ENCODE measurements around the gene BLCAP.

The BLCAP gene

DNA sequence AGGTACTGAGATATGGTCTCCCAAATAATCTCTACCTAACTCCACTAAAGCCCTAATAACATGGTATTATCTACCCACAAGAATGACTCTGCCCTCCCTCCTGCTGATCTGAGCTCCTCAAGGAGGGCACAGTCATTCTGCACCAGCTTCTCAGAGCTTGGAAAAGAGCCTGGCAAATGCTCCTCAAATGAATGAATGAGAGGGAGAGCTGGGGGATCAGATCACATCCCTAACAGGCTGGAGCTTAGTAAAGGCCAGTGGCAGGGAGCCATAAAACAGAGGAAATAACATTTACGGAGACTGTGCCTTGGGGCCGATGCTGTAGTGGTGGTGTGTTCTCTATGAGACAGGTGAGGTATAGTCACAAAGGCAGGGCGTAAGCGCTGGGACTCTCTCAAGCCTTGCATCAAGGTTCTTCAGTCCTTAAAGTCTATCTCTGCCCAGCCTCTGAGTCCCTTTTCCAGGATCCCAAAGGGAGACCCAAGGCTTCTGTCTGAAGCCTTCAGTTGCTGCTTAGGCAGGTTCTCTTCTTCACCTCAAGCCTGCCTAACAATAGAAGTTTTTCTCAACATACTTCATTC is 13.8 kb downstream of the BLCAP start:
- Histone ChIP-seq H3K9ac (ENCODE audit: low read length) (no peak overlapping the region), H3K79me2 (ENCODE audit: control insufficient read depth, insufficient read depth, low read length) (peaks cover 20% of the 10 kb centered on the region), H3K23ac (ENCODE audit: low read length) (no peak overlapping the region), H3K27me3 (ENCODE audit: insufficient read depth, low read length, poor library complexity) (no peaks in the 10 kb centered on the region), H2BK120ac (ENCODE audit: low read depth, low read length) (no peak overlapping the region), H2BK15ac (replicated peaks; ENCODE audit: low read depth) (no peak overlapping the region), H3K4me2 (ENCODE audit: low read length) (no peak overlapping the region), H3K4ac (ENCODE audit: low read depth, low read length) (no peak overlapping the region), H3K56ac (ENCODE audit: low read length) (no peak overlapping the region), H3K79me1 (ENCODE audit: low read length) (peaks cover 23% of the 10 kb centered on the region), H3K4me1 (ENCODE audit: control insufficient read depth, low read depth, low read length) (no peaks in the 10 kb centered on the region), H4K8ac (ENCODE audit: low read depth, low read length) (no peak overlapping the region), H2AK5ac (ENCODE audit: low read length) (no peak overlapping the region), H3K36me3 (ENCODE audit: control insufficient read depth, insufficient read depth, low read length) (no peaks in the 10 kb centered on the region), H2BK5ac (ENCODE audit: low read length) (no peak overlapping the region), H3K27ac (ENCODE audit: low read depth, low read length) (no peak overlapping the region), H3K4me3 (ENCODE audit: low read length) (no peak overlapping the region), H3K18ac (ENCODE audit: low read length) (no peak overlapping the region), H4K5ac (ENCODE audit: low read length) (no peak overlapping the region)
- no CpG with 5 or more reads among the region's 4 CpGs for WGBS (ENCODE audit: extremely low coverage, insufficient coverage, low lambda C conversion rate)
- no peak for DNase-seq

DNA sequence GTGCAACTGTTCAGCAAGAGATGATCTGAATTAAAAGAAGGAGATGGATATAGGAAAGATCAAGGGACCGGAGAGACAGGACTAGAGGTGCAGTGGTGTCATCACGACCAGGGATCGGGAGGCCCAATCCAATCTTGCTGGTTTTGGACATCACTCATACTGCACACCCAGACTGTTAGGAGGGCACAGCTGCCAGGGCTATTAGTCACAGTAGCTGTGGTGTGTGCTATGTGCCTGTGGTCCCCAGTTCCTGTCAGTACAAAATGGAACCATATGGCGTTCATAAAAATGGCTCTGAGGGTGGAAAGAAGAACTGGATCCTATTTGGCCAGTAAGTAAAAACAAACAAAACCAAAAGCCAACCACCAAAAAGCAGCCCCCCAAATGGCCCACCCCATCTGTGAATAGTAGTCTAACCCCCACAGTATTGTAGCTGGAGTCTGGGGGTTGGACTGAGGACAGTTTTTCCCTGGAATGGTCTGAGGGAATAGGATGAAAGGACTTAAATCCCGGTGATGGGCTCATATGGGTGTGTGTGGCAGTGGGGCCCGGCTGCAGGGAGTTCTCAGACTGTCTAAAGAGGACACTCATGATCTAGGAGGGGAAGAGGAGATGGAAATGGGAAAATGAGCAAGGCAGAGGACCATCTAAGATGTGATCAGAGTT is 15.9 kb downstream of the BLCAP start:
- Histone ChIP-seq H3K4me1 (ENCODE audit: control insufficient read depth, low read depth, low read length) (no peaks in the 10 kb centered on the region), H3K9ac (ENCODE audit: low read length) (no peak overlapping the region), H4K8ac (ENCODE audit: low read depth, low read length) (no peak overlapping the region), H2BK120ac (ENCODE audit: low read depth, low read length) (no peak overlapping the region), H3K27me3 (ENCODE audit: insufficient read depth, low read length, poor library complexity) (no peaks in the 10 kb centered on the region), H3K79me1 (ENCODE audit: low read length) (peaks cover 10% of the 10 kb centered on the region), H3K36me3 (ENCODE audit: control insufficient read depth, insufficient read depth, low read length) (no peaks in the 10 kb centered on the region), H2BK5ac (ENCODE audit: low read length) (no peak overlapping the region), H2AK5ac (ENCODE audit: low read length) (no peak overlapping the region), H3K79me2 (ENCODE audit: control insufficient read depth, insufficient read depth, low read length) (peaks cover 2% of the 10 kb centered on the region), H4K5ac (ENCODE audit: low read length) (no peak overlapping the region), H3K4me2 (ENCODE audit: low read length) (no peak overlapping the region), H3K4ac (ENCODE audit: low read depth, low read length) (no peak overlapping the region), H3K18ac (ENCODE audit: low read length) (no peak overlapping the region), H3K23ac (ENCODE audit: low read length) (no peak overlapping the region), H2BK15ac (replicated peaks; ENCODE audit: low read depth) (no peak overlapping the region), H3K56ac (ENCODE audit: low read length) (no peak overlapping the region), H3K4me3 (ENCODE audit: low read length) (no peak overlapping the region), H3K27ac (ENCODE audit: low read depth, low read length) (no peak overlapping the region)
- DNase-seq = no peak
- WGBS (ENCODE audit: extremely low coverage, insufficient coverage, low lambda C conversion rate) = no CpG with 5 or more reads among the region's 6 CpGs

DNA sequence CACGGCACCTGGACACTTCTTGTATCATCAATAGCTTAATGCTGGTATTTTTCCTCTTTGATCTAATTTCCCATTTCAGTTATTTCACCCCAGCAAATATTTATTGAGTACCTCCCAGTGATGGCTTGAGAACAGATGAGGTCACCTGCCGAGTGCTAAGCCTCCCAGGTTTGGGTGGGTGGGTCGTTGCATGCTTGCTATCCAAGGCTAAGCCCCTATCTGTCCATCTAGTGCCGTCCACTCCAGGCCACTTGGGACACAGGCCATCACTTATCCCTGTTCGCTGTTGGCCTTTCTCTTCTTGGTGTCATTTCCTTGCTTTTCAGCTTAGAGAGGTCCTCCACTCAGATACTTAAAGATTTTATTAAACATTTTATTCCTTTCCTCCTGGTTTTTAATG is 17.4 kb downstream of the BLCAP start:
- H4K5ac ChIP-seq (ENCODE audit: low read length) = no peak overlapping the region
- H3K27me3 ChIP-seq (ENCODE audit: insufficient read depth, low read length, poor library complexity) = no peaks in the 10 kb centered on the region
- H2BK5ac ChIP-seq (ENCODE audit: low read length) = no peak overlapping the region
- H3K79me1 ChIP-seq (ENCODE audit: low read length) = peaks cover 2% of the 10 kb centered on the region
- no peak overlapping the region for H3K18ac ChIP-seq (ENCODE audit: low read length)
- no CpG with 5 or more reads among the region's 5 CpGs for WGBS (ENCODE audit: extremely low coverage, insufficient coverage, low lambda C conversion rate)
- H3K79me2 ChIP-seq (ENCODE audit: control insufficient read depth, insufficient read depth, low read length) = no peaks in the 10 kb centered on the region
- no peak overlapping the region for H3K9ac ChIP-seq (ENCODE audit: low read length)
- H3K23ac ChIP-seq (ENCODE audit: low read length) = no peak overlapping the region
- H3K4me2 ChIP-seq (ENCODE audit: low read length) = no peak overlapping the region
- no peak overlapping the region for H4K8ac ChIP-seq (ENCODE audit: low read depth, low read length)
- no peak overlapping the region for H2AK5ac ChIP-seq (ENCODE audit: low read length)
- peaks cover 5% of the 10 kb centered on the region for H3K4me1 ChIP-seq (ENCODE audit: control insufficient read depth, low read depth, low read length)
- H3K36me3 ChIP-seq (ENCODE audit: control insufficient read depth, insufficient read depth, low read length) = no peaks in the 10 kb centered on the region
- H3K27ac ChIP-seq (ENCODE audit: low read depth, low read length) = no peak overlapping the region
- H2BK15ac ChIP-seq (replicated peaks; ENCODE audit: low read depth) = no peak overlapping the region
- DNase-seq = no peak
- H3K4ac ChIP-seq (ENCODE audit: low read depth, low read length) = no peak overlapping the region
- H3K4me3 ChIP-seq (ENCODE audit: low read length) = no peak overlapping the region
- H3K56ac ChIP-seq (ENCODE audit: low read length) = no peak overlapping the region
- H2BK120ac ChIP-seq (ENCODE audit: low read depth, low read length) = no peak overlapping the region

DNA sequence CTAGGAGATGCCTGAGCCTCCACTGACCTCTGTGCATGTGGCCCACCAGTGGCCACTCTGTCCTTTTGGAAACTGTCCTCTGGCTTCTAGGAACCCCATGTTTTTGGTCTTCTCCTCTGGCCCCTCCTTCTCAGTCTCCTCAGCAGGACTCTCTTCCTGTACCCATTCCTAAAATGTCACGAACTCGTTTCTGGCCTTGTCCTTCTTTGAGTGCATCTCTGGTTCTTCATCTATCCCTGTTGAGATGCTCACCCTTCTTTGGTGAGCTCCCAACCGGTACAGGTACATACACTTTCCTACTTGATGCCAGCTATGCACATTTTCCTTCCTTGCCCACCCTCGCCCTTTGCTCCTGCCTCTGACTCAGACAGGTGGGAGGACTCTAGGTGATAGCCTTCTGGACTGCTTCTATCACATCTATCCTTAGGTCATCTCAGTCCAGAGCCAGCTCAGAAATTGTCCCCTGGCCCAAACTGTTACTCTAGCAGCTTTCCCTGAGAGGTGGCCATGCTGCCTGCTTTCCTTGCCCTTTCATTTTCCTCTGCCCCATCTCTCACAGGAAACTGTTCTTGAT is 21.4 kb downstream of the BLCAP start:
- Histone ChIP-seq H4K5ac (ENCODE audit: low read length) (no peak overlapping the region), H3K79me2 (ENCODE audit: control insufficient read depth, insufficient read depth, low read length) (no peaks in the 10 kb centered on the region), H3K18ac (ENCODE audit: low read length) (no peak overlapping the region), H3K4me1 (ENCODE audit: control insufficient read depth, low read depth, low read length) (peaks cover 5% of the 10 kb centered on the region), H2BK5ac (ENCODE audit: low read length) (no peak overlapping the region), H3K4me3 (ENCODE audit: low read length) (no peak overlapping the region), H3K27ac (ENCODE audit: low read depth, low read length) (no peak overlapping the region), H3K9ac (ENCODE audit: low read length) (no peak overlapping the region), H4K8ac (ENCODE audit: low read depth, low read length) (no peak overlapping the region), H3K79me1 (ENCODE audit: low read length) (no peaks in the 10 kb centered on the region), H3K4me2 (ENCODE audit: low read length) (no peak overlapping the region), H2BK120ac (ENCODE audit: low read depth, low read length) (no peak overlapping the region), H2BK15ac (replicated peaks; ENCODE audit: low read depth) (no peak overlapping the region), H3K27me3 (ENCODE audit: insufficient read depth, low read length, poor library complexity) (no peaks in the 10 kb centered on the region), H3K23ac (ENCODE audit: low read length) (no peak overlapping the region), H3K56ac (ENCODE audit: low read length) (no peak overlapping the region), H3K4ac (ENCODE audit: low read depth, low read length) (no peak overlapping the region), H3K36me3 (ENCODE audit: control insufficient read depth, insufficient read depth, low read length) (no peaks in the 10 kb centered on the region), H2AK5ac (ENCODE audit: low read length) (no peak overlapping the region)
- WGBS (ENCODE audit: extremely low coverage, insufficient coverage, low lambda C conversion rate) = no CpG with 5 or more reads among the region's 4 CpGs
- DNase-seq = no peak

DNA sequence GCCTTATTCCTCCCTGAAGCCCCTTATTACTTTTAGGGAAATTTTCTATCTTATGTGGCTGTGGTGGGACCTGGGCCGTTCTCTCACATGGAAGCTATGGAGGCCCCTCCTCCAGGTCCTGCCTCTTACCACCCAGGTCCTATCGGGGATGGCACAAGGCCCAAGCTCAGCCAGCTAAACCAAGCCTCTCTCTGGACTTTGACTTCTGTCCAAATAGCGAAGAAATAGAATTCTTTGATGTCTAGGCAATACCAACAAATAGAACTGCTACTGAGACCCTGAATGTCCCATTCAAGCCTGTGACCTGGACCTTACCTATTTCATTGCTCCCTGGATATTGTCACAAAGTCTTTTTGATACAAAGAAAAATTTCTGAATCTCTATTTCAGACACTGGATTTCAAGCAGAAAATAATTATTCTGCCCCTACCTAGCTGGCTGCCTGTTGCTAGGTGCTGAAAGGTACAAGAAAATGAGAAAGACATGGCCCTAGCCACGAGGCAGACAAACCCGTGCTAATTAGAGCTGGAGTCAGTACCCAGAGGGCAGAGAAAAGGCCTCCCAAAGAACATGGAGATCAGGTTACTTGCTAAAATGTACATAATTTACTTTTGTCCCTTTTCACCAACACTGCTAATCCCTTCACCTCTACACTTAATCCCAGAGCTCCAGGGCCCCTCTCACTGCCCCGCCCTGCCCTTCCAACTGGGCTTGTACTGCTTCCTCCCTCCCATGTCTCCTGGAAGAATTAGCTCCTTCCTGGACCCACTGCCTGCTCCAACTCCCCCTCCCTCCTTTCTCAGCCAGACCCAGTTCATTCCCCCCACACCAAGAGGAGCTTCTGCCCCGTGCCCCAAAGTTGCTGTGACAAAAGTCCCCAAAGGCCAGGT is 22.2 kb downstream of the BLCAP start:
- H4K8ac ChIP-seq (ENCODE audit: low read depth, low read length) = no peak overlapping the region
- no peak overlapping the region for H3K18ac ChIP-seq (ENCODE audit: low read length)
- H3K23ac ChIP-seq (ENCODE audit: low read length) = no peak overlapping the region
- no peak overlapping the region for H2AK5ac ChIP-seq (ENCODE audit: low read length)
- H2BK15ac ChIP-seq (replicated peaks; ENCODE audit: low read depth) = no peak overlapping the region
- H4K5ac ChIP-seq (ENCODE audit: low read length) = no peak overlapping the region
- H2BK5ac ChIP-seq (ENCODE audit: low read length) = no peak overlapping the region
- no peaks in the 10 kb centered on the region for H3K79me1 ChIP-seq (ENCODE audit: low read length)
- H3K27me3 ChIP-seq (ENCODE audit: insufficient read depth, low read length, poor library complexity) = no peaks in the 10 kb centered on the region
- H3K4me1 ChIP-seq (ENCODE audit: control insufficient read depth, low read depth, low read length) = peaks cover 5% of the 10 kb centered on the region
- no peak overlapping the region for H3K56ac ChIP-seq (ENCODE audit: low read length)
- H2BK120ac ChIP-seq (ENCODE audit: low read depth, low read length) = no peak overlapping the region
- DNase-seq = no peak
- H3K9ac ChIP-seq (ENCODE audit: low read length) = no peak overlapping the region
- no peak overlapping the region for H3K4ac ChIP-seq (ENCODE audit: low read depth, low read length)
- WGBS (ENCODE audit: extremely low coverage, insufficient coverage, low lambda C conversion rate) = no CpG with 5 or more reads among the region's 7 CpGs
- no peak overlapping the region for H3K4me3 ChIP-seq (ENCODE audit: low read length)
- no peak overlapping the region for H3K4me2 ChIP-seq (ENCODE audit: low read length)
- no peak overlapping the region for H3K27ac ChIP-seq (ENCODE audit: low read depth, low read length)
- H3K79me2 ChIP-seq (ENCODE audit: control insufficient read depth, insufficient read depth, low read length) = no peaks in the 10 kb centered on the region
- H3K36me3 ChIP-seq (ENCODE audit: control insufficient read depth, insufficient read depth, low read length) = no peaks in the 10 kb centered on the region
